ENCODE data around the gene FAM124B.

- TF ChIP-seq CTCF (conservative IDR thresholded peaks at IDR 0.05 in 1 of 2, IDR thresholded peaks at IDR 0.05 in 1 of 2; ENCODE audit: low read depth in 1 of 2, low read length in 2 of 2) = no peak
- no peak for TF ChIP-seq EZH2 (IDR thresholded peaks at IDR 0.05; ENCODE audit: low read length, missing control alignments)
Measured at GRCh38 chr2:224432003-224432579, 30.2 kb upstream of the FAM124B start.

Measured in fibroblast of lung (primary cell).